NB4 (cell line): Measurements from ENCODE around the gene UTP20.

ENCODE experiments used
- CTCF ChIP-seq: IDR thresholded peaks from one replicate; pipeline ENCODE4 v1.5.1; 2012; ENCODE audit warnings: low read depth, low read length
- POLR2A ChIP-seq: IDR thresholded peaks from 2 replicates; pipeline ENCODE4 v1.6.1; 2011; ENCODE audit warnings: mild to moderate bottlenecking; ENCODE audit not compliant: insufficient read length; ENCODE audit errors: extremely low read depth
- TF ChIP-seq, protein P1 (sequence below): IDR thresholded peaks from 2 replicates; pipeline ENCODE4 v1.6.1; 2011; ENCODE audit warnings: low read depth, low read length

- TF ChIP-seq CTCF (no peak), POLR2A (no peak)
- TF ChIP-seq, protein P1, sequence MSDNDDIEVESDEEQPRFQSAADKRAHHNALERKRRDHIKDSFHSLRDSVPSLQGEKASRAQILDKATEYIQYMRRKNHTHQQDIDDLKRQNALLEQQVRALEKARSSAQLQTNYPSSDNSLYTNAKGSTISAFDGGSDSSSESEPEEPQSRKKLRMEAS: no peak
Measured at GRCh38 chr12:101436136-101436535, 156.2 kb downstream of the UTP20 start.
